ENCODE results near the gene SHFL. TPM values are rescaled to one million over a fixed set of nuclear protein-coding genes. Genes with fewer than 3 reads are reported as not detected.

The SHFL gene
- total RNA-seq, 4 donors from 2014 or later: 17.4 to 34.9 (median 26.1) TPM

- DNase-seq (ENCODE audit: extremely low spot score): no peak
- Histone ChIP-seq H3K27me3 (no peaks in the 10 kb centered on the region), H3K36me3 (peaks cover 2 to 9% (median 9%) of the 10 kb centered on the region in 4 donors), H3K9me3 (no peaks in the 10 kb centered on the region), H3K4me3 (no peak overlapping the region), H3K27ac (replicated peaks in 1 of 4) (no peak overlapping the region), H3K4me1 (peaks cover 0 to 18% (median 15%) of the 10 kb centered on the region in 4 donors)
- WGBS: 69% methylated on average over 3 of the region's 3 CpGs
- intact Hi-C loops (cut with DNase I): no loop called here
- TF ChIP-seq POLR2A (IDR thresholded peaks at IDR 0.05; ENCODE audit: low read depth) (no peak), EP300 (IDR thresholded peaks at IDR 0.05) (no peak), POLR2AphosphoS5 (IDR thresholded peaks at IDR 0.05) (no peak)
- TF ChIP-seq, protein P1, sequence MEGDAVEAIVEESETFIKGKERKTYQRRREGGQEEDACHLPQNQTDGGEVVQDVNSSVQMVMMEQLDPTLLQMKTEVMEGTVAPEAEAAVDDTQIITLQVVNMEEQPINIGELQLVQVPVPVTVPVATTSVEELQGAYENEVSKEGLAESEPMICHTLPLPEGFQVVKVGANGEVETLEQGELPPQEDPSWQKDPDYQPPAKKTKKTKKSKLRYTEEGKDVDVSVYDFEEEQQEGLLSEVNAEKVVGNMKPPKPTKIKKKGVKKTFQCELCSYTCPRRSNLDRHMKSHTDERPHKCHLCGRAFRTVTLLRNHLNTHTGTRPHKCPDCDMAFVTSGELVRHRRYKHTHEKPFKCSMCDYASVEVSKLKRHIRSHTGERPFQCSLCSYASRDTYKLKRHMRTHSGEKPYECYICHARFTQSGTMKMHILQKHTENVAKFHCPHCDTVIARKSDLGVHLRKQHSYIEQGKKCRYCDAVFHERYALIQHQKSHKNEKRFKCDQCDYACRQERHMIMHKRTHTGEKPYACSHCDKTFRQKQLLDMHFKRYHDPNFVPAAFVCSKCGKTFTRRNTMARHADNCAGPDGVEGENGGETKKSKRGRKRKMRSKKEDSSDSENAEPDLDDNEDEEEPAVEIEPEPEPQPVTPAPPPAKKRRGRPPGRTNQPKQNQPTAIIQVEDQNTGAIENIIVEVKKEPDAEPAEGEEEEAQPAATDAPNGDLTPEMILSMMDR (IDR thresholded peaks at IDR 0.05): no peak
These were observed 1.3 kb upstream of the SHFL start for GRCh38 chr19:10084803-10085202.

- no peak for TF ChIP-seq POLR2A (IDR thresholded peaks at IDR 0.05; ENCODE audit: low read depth)
- TF ChIP-seq, protein P1 (IDR thresholded peaks at IDR 0.05): no peak
- TF ChIP-seq EP300 (IDR thresholded peaks at IDR 0.05): no peak
- TF ChIP-seq POLR2AphosphoS5 (IDR thresholded peaks at IDR 0.05): no peak
- DNase-seq (ENCODE audit: extremely low spot score): no peak
- Histone ChIP-seq H3K9me3 (no peaks in the 10 kb centered on the region), H3K4me1 (peaks cover 0 to 18% (median 15%) of the 10 kb centered on the region in 4 donors), H3K27ac (replicated peaks in 1 of 4) (peak overlapping the region; percentile 87 to 90 (median 90)), H3K4me3 (peak overlapping the region; percentile 86 to 97 (median 92)), H3K27me3 (no peaks in the 10 kb centered on the region), H3K36me3 (peaks cover 6 to 28% (median 23%) of the 10 kb centered on the region in 4 donors)
- intact Hi-C loops (cut with DNase I): no loop called here
- WGBS: 11% methylated on average over 15 of the region's 43 CpGs
These were observed 575 bp downstream of the SHFL start for GRCh38 chr19:10086591-10087192.

DNA sequence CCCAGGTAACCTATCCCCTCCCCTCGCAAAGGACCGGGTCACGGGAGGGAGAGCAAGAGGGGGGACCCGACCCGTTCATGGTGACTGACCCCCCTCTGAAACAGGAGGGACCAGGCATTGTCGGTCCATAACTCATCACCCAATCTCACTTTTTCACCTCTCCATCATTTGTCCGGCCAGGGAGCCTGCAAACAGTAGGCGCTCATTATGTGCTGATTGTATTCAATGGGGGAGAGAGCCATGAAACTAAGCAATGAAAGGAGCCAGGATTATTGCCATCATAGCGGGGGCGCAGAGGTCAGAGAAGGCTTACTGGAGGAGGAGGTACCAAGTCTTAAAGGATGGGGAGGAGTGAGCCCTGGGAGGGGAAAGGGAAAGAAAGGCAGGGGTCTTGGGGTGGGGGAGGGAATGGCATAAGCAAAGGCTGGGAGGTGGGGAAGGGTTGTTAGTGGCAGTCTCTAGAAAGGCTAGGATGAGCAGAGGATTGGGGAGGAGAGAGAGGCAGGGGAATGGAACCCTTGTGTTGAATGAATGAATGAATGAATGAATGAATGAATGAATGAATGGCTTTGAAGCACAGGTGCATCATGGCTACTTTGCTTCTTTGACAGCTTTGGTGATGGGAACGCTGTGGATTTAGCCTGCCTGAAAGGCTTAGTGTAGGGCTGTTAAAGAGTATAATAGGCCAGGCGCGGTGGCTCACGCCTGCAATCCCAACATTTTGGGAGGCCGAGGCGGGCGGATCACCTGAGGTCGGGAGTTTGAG is 1.4 kb downstream of the SHFL start:
- intact Hi-C loops (cut with DNase I): no loop called here
- DNase-seq (ENCODE audit: extremely low spot score): no peak
- H3K4me3 ChIP-seq: peak overlapping the region; percentile 86 to 97 (median 92)

DNA sequence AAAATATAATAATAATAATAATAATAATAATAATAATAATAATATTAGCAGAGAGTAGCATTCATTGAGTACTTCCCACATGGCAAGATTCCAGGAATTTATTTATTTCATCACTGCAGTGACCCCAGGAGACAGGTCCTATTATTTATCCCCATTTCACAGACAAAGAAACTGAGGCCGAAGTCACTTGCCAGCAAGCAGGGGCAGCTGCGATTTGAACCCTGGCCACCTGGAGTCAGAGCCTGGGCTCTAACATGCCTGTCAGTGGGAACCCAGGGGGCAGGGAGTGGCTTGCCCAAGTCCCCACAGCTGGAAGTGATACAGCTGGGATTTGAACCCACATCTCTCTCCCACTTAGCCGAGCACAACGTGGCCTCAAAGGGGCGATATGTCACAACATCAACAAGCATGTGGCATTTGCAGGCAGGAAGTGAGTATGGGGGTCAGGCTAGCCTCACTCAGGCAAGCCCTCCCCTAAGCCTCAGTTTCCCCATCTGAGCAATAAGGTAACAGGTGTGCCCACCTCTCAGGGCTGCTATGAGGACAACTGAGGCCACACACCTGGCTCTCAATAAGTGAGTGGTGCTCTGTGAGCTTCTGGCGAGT is 2.9 kb downstream of the SHFL start:
- Histone ChIP-seq H3K4me3 (no peak overlapping the region), H3K36me3 (peaks cover 6 to 47% (median 37%) of the 10 kb centered on the region in 4 donors), H3K27me3 (no peaks in the 10 kb centered on the region), H3K9me3 (no peaks in the 10 kb centered on the region), H3K4me1 (peaks cover 0 to 18% (median 15%) of the 10 kb centered on the region in 4 donors), H3K27ac (replicated peaks in 1 of 4) (no peak overlapping the region)
- 83% methylated on average over 5 of the region's 6 CpGs for WGBS
- TF ChIP-seq POLR2AphosphoS5 (IDR thresholded peaks at IDR 0.05): no peak
- TF ChIP-seq, protein P1 (IDR thresholded peaks at IDR 0.05): no peak
- TF ChIP-seq POLR2A (IDR thresholded peaks at IDR 0.05; ENCODE audit: low read depth): no peak
- no peak for TF ChIP-seq EP300 (IDR thresholded peaks at IDR 0.05)
- DNase-seq (ENCODE audit: extremely low spot score): no peak
- intact Hi-C loops (cut with DNase I): no loop called here

More for the DNA sequence above, 1.4 kb downstream of the SHFL start:
- no peaks in the 10 kb centered on the region for H3K27me3 ChIP-seq
- H3K36me3 ChIP-seq: peaks cover 6 to 36% (median 30%) of the 10 kb centered on the region in 4 donors
- peak overlapping the region; percentile 87 to 90 (median 90) for H3K27ac ChIP-seq (replicated peaks in 1 of 4)
- no peaks in the 10 kb centered on the region for H3K9me3 ChIP-seq
- H3K4me1 ChIP-seq: peaks cover 0 to 18% (median 15%) of the 10 kb centered on the region in 4 donors
- 87% methylated on average over 18 of the region's 18 CpGs for WGBS
- TF ChIP-seq, protein P1 (IDR thresholded peaks at IDR 0.05): no peak
- TF ChIP-seq EP300 (IDR thresholded peaks at IDR 0.05) (no peak), POLR2A (IDR thresholded peaks at IDR 0.05; ENCODE audit: low read depth) (no peak), POLR2AphosphoS5 (IDR thresholded peaks at IDR 0.05) (no peak)

Measured in esophagus muscularis mucosa (tissue), 4 donors.